Ascending aorta (tissue), 2 donors: ENCODE data around the gene IFRD1. TPM values are rescaled to one million over a fixed set of nuclear protein-coding genes. Genes with fewer than 3 reads are reported as not detected.

Source experiments
- DNase-seq, 2 donors: peaks; one replicate each; pipeline ENCODE4 v3.0.0-alpha.2; 2019; ENCODE audit warnings: low spot score in 2 of 2
- H3K27ac ChIP-seq, 2 donors: fragments of 200-600 bp; sonication (generic); one replicate each; pipeline ENCODE4 v1.5.1; 2016 to 2017; ENCODE audit warnings: mild to moderate bottlenecking in 1 of 2
- H3K27me3 ChIP-seq: fragments of 200-600 bp; sonication (generic); one replicate; pipeline ENCODE4 v1.5.1; 2017
- H3K36me3 ChIP-seq, 2 donors: fragments of 200-600 bp; sonication (generic); one replicate each; pipeline ENCODE4 v1.5.1; 2016
- H3K4me1 ChIP-seq, 2 donors: fragments of 200-600 bp; sonication (generic); one replicate each; pipeline ENCODE4 v1.5.1; 2016 to 2017; ENCODE audit warnings: mild to moderate bottlenecking in 1 of 2
- H3K4me3 ChIP-seq, 2 donors: fragments of 200-600 bp; sonication (generic); one replicate each; pipeline ENCODE4 v1.5.1; 2016 to 2017; ENCODE audit warnings: mild to moderate bottlenecking in 1 of 2
- H3K9me3 ChIP-seq, 2 donors: fragments of 200-600 bp; sonication (generic); one replicate each; pipeline ENCODE4 v1.5.1; 2016
- intact Hi-C: fragments of 100-400 bp; cut with DNase I; formaldehyde crosslinking; loops from one replicate; pipeline ENCODE4 v1.15.1; 2023
- total RNA-seq: library from RNA; depleted of rRNA; stranded (reverse); fragments of >200 nt; gene quantifications from one replicate; pipeline ENCODE4 v1.1.0, GENCODE V29; 2016
- TF ChIP-seq, protein P1 (sequence below), 3 experiments: fragments of 200-600 bp in 2 of 3; fragments of 450-650 bp in 1 of 3; sonication (generic) in 2 of 3; IDR thresholded peaks; one replicate each; pipeline ENCODE4 v1.5.1; 2016 to 2019; ENCODE audit warnings: antibody characterized with exemption in 3 of 3, mild to moderate bottlenecking in 1 of 3, moderate library complexity in 1 of 3

IFRD1 gene
- total RNA-seq, 1 donor from 2014 or later: 35.1 TPM

- Histone ChIP-seq H3K4me3 (no peak overlapping the region), H3K27ac (no peak overlapping the region), H3K9me3 (no peaks in the 10 kb centered on the region), H3K4me1 (no peaks in the 10 kb centered on the region), H3K27me3 (no peaks in the 10 kb centered on the region), H3K36me3 (no peaks in the 10 kb centered on the region)
- intact Hi-C loops: no loop called here
- DNase-seq: no peak
- TF ChIP-seq, protein P1, sequence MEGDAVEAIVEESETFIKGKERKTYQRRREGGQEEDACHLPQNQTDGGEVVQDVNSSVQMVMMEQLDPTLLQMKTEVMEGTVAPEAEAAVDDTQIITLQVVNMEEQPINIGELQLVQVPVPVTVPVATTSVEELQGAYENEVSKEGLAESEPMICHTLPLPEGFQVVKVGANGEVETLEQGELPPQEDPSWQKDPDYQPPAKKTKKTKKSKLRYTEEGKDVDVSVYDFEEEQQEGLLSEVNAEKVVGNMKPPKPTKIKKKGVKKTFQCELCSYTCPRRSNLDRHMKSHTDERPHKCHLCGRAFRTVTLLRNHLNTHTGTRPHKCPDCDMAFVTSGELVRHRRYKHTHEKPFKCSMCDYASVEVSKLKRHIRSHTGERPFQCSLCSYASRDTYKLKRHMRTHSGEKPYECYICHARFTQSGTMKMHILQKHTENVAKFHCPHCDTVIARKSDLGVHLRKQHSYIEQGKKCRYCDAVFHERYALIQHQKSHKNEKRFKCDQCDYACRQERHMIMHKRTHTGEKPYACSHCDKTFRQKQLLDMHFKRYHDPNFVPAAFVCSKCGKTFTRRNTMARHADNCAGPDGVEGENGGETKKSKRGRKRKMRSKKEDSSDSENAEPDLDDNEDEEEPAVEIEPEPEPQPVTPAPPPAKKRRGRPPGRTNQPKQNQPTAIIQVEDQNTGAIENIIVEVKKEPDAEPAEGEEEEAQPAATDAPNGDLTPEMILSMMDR (IDR thresholded peaks at IDR 0.05): no peak
Observed at GRCh38 chr7:112505495-112505894, 55.2 kb downstream of the IFRD1 start.

DNA sequence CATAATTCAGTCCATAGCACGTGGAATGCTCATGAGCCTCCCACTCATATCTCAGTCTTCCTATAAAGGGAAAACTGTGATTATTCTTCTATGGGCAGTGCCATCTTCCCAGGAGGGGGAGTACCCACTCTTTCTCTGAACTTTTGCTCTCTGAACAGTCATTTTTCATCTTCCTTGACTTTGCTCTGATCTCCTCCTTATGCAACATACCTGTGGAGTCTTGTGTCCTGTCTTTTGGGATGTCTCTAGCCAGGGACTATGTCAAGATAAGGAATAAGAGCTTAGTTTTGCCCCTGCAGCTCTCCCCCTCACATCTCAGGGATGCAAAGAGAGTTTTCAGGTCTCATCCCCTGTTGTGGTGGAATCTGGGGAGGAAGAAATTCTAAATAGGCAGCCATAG is 58.1 kb downstream of the IFRD1 start:
- Histone ChIP-seq H3K27ac (no peak overlapping the region), H3K4me1 (no peaks in the 10 kb centered on the region), H3K9me3 (no peaks in the 10 kb centered on the region), H3K4me3 (no peak overlapping the region), H3K36me3 (no peaks in the 10 kb centered on the region), H3K27me3 (no peaks in the 10 kb centered on the region)
- TF ChIP-seq, protein P1 (IDR thresholded peaks at IDR 0.05): no peak
- intact Hi-C loops: no loop called here
- no peak for DNase-seq

DNA sequence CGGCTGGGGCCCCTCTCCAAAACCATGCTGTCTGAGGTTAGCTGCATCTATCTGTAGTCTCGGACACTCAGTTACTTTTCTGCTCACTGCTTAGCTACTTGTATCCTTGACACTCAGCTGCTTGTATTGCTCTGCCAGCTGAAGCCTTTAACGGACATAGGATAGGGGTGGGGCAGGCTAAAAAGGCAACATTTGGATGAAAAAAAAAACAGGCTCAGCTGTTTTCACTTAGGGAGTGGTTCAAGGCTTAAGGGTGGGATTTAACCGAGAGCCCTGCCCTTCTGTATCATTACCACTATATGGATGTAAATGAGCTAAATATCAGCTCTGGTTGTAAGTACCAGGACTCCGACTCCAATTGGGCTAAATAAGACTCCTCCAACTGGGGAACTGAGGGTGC is 59.1 kb downstream of the IFRD1 start:
- Histone ChIP-seq H3K9me3 (no peaks in the 10 kb centered on the region), H3K27ac (no peak overlapping the region), H3K4me1 (no peaks in the 10 kb centered on the region), H3K27me3 (no peaks in the 10 kb centered on the region), H3K4me3 (no peak overlapping the region), H3K36me3 (no peaks in the 10 kb centered on the region)
- DNase-seq: no peak
- intact Hi-C loops: no loop called here
- TF ChIP-seq, protein P1 (IDR thresholded peaks at IDR 0.05): no peak

GRCh38 chr7:112510001-112510742 is 59.9 kb downstream of the IFRD1 start:
- no peaks in the 10 kb centered on the region for H3K4me1 ChIP-seq
- H3K27me3 ChIP-seq: no peaks in the 10 kb centered on the region
- intact Hi-C loops: no loop called here
- H3K9me3 ChIP-seq: no peaks in the 10 kb centered on the region
- TF ChIP-seq, protein P1 (IDR thresholded peaks at IDR 0.05): no peak
- no peaks in the 10 kb centered on the region for H3K36me3 ChIP-seq
- H3K27ac ChIP-seq: no peak overlapping the region
- DNase-seq: no peak
- no peak overlapping the region for H3K4me3 ChIP-seq

DNA sequence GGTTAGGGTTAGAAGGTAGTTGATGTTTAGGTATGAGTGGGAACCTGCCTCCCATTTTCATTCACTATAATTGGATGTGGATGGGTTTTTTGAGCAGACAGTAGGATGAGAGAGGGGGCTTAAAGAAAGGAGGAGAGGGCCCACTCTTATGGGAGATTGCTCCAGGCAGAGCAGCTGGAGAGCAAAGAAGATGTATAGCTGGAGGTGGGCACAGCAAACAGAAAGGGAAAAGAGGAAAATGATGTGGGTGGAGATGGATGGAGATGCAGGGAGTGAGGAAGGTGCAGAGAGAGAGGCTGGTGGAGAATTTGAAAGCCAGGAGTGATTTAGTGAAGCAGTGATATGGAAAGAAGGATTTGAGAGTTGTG is 60.5 kb downstream of the IFRD1 start:
- TF ChIP-seq, protein P1 (IDR thresholded peaks at IDR 0.05): no peak
- intact Hi-C loops: no loop called here
- no peaks in the 10 kb centered on the region for H3K27me3 ChIP-seq

More for the DNA sequence above, 60.5 kb downstream of the IFRD1 start:
- Histone ChIP-seq H3K4me1 (no peaks in the 10 kb centered on the region), H3K9me3 (no peaks in the 10 kb centered on the region), H3K4me3 (no peak overlapping the region), H3K27ac (no peak overlapping the region), H3K36me3 (no peaks in the 10 kb centered on the region)
- DNase-seq: no peak
